ENCODE measurements around the gene KMT5B. TPM values are rescaled to one million over a fixed set of nuclear protein-coding genes. Genes with fewer than 3 reads are reported as not detected.

Gene KMT5B
- total RNA-seq, 1 experiment from 2014 or later, result 45.7 TPM

- no TSS peak for BruUV-seq (replicated peaks)
- Histone ChIP-seq H3K27me3 (ENCODE audit: insufficient read depth, low read depth) (no peaks in the 10 kb centered on the region), H3K79me2 (ENCODE audit: low read depth) (peaks cover 100% of the 10 kb centered on the region), H3F3A (ENCODE audit: insufficient read depth, low read depth) (peaks cover 15% of the 10 kb centered on the region; the same call in 1 of the 2 replicates), H3K4me2 (no peak overlapping the region), H2AFZ (no peak overlapping the region), H4K20me1 (ENCODE audit: insufficient read depth) (peaks cover 84% of the 10 kb centered on the region), H3K9me2 (ENCODE audit: insufficient read depth) (no peaks in the 10 kb centered on the region), H3K27ac (no peak overlapping the region), H3K4me1 (replicated peaks; ENCODE audit: insufficient read depth) (peaks cover 16% of the 10 kb centered on the region; the same call in 1 of the 2 replicates), H3K4me3 (no peak overlapping the region), H3K36me3 (ENCODE audit: low read depth) (no peaks in the 10 kb centered on the region), H3K9me3 (ENCODE audit: insufficient read depth, low read depth) (no peaks in the 10 kb centered on the region)
- POLR2A ChIA-PET (ENCODE audit: unreplicated experiment), result no interaction called here
- CTCF ChIA-PET, result interaction anchor here (0.6 kb wide), 2 partner anchors 140 to 186 kb away, joined by 3 to 7 read pairs; no protein-coding TSS in a partner anchor
- intact Hi-C loops (cut with micrococcal nuclease; ENCODE audit: unreplicated experiment), result no loop called here
- DNase-seq, result no peak
- TF ChIP-seq EZH2 (IDR thresholded peaks at IDR 0.05; ENCODE audit: low read depth) (no peak), CTCF (conservative IDR thresholded peaks at IDR 0.05) (no peak)
These were observed 10.9 kb downstream of the KMT5B start for GRCh38 chr11:68202165-68202564.

GRCh38 chr11:68201492-68201891 lies 11.6 kb downstream of the KMT5B start:
- peaks cover 98% of the 10 kb centered on the region for H3K79me2 ChIP-seq (ENCODE audit: low read depth)
- no peak overlapping the region for H3K27ac ChIP-seq
- no peaks in the 10 kb centered on the region for H3K9me2 ChIP-seq (ENCODE audit: insufficient read depth)
- no peak overlapping the region for H3K4me3 ChIP-seq
- intact Hi-C loops (cut with micrococcal nuclease; ENCODE audit: unreplicated experiment), result no loop called here
- no TSS peak for BruUV-seq (replicated peaks)
- H3F3A ChIP-seq (ENCODE audit: insufficient read depth, low read depth), result peaks cover 9% of the 10 kb centered on the region; the same call in 1 of the 2 replicates
- no peak for TF ChIP-seq EZH2 (IDR thresholded peaks at IDR 0.05; ENCODE audit: low read depth)
- no peak for TF ChIP-seq CTCF (conservative IDR thresholded peaks at IDR 0.05)
- H4K20me1 ChIP-seq (ENCODE audit: insufficient read depth), result peaks cover 84% of the 10 kb centered on the region
- no peaks in the 10 kb centered on the region for H3K9me3 ChIP-seq (ENCODE audit: insufficient read depth, low read depth)
- CTCF ChIA-PET, result no interaction called here
- H3K4me2 ChIP-seq, result no peak overlapping the region
- H3K36me3 ChIP-seq (ENCODE audit: low read depth), result no peaks in the 10 kb centered on the region
- peaks cover 14% of the 10 kb centered on the region; the same call in 1 of the 2 replicates for H3K4me1 ChIP-seq (replicated peaks; ENCODE audit: insufficient read depth)
- no peaks in the 10 kb centered on the region for H3K27me3 ChIP-seq (ENCODE audit: insufficient read depth, low read depth)
- DNase-seq, result no peak
- POLR2A ChIA-PET (ENCODE audit: unreplicated experiment), result no interaction called here
- no peak overlapping the region for H2AFZ ChIP-seq

GRCh38 chr11:68200639-68201038 lies 12.5 kb downstream of the KMT5B start:
- no TSS peak for BruUV-seq (replicated peaks)

More at GRCh38 chr11:68200639-68201038, 12.5 kb downstream of the KMT5B start:
- Histone ChIP-seq H3K9me3 (ENCODE audit: insufficient read depth, low read depth) (no peaks in the 10 kb centered on the region), H3K9me2 (ENCODE audit: insufficient read depth) (no peaks in the 10 kb centered on the region), H3K4me2 (no peak overlapping the region), H3K36me3 (ENCODE audit: low read depth) (no peaks in the 10 kb centered on the region), H2AFZ (no peak overlapping the region), H3K4me3 (no peak overlapping the region), H3K27ac (no peak overlapping the region), H3K79me2 (ENCODE audit: low read depth) (peaks cover 98% of the 10 kb centered on the region), H4K20me1 (ENCODE audit: insufficient read depth) (peaks cover 81% of the 10 kb centered on the region), H3F3A (ENCODE audit: insufficient read depth, low read depth) (peaks cover 12% of the 10 kb centered on the region; the same call in 1 of the 2 replicates), H3K27me3 (ENCODE audit: insufficient read depth, low read depth) (no peaks in the 10 kb centered on the region), H3K4me1 (replicated peaks; ENCODE audit: insufficient read depth) (peaks cover 8% of the 10 kb centered on the region; the same call in 1 of the 2 replicates)
- ChIA-PET POLR2A (ENCODE audit: unreplicated experiment) (no interaction called here), CTCF (no interaction called here)
- TF ChIP-seq CTCF (conservative IDR thresholded peaks at IDR 0.05), result no peak
- no peak for DNase-seq
- intact Hi-C loops (cut with micrococcal nuclease; ENCODE audit: unreplicated experiment), result no loop called here

All from PC-9 (cell line).